ENCODE measurements around the gene SLC38A8.

Gene SLC38A8

GRCh38 chr16:84086341-84086740, 43.7 kb upstream of the SLC38A8 start:
- no peak for TF ChIP-seq CTCF (IDR thresholded peaks at IDR 0.05; ENCODE audit: control insufficient read depth, insufficient read depth, low read depth, low read length, missing control alignments)
- DNase-seq (ENCODE audit: low read depth): no peak
- no peak overlapping the region for H3K4me3 ChIP-seq (ENCODE audit: control insufficient read depth, low read depth, low read length)

DNA sequence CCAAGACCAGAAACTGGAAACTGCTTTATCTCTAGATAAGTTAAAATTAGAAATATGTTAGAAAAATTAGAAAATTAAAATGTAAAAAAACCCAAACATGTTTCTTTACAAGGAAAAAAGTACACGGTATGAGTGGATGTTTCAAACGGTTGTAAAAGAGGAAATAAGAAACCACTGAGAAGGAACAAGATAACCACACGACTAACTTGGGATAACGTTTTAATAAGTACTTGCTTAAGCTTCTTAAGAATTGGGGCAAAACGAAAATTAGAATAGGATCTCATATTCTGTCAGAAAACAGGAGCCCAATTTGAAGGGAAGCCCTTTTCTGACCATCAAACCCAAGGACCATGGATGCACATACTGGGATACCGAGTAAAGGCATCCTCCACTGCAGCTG, 43.2 kb upstream of the SLC38A8 start:
- DNase-seq (ENCODE audit: low read depth): no peak
- TF ChIP-seq CTCF (IDR thresholded peaks at IDR 0.05; ENCODE audit: control insufficient read depth, insufficient read depth, low read depth, low read length, missing control alignments): no peak

GRCh38 chr16:84085271-84085667, 42.7 kb upstream of the SLC38A8 start:
- no peak for TF ChIP-seq CTCF (IDR thresholded peaks at IDR 0.05; ENCODE audit: control insufficient read depth, insufficient read depth, low read depth, low read length, missing control alignments)
- no peak overlapping the region for H3K4me3 ChIP-seq (ENCODE audit: control insufficient read depth, low read depth, low read length)
- no peak for DNase-seq (ENCODE audit: low read depth)

More for the DNA sequence above, 43.2 kb upstream of the SLC38A8 start:
- H3K4me3 ChIP-seq (ENCODE audit: control insufficient read depth, low read depth, low read length): no peak overlapping the region

DNA sequence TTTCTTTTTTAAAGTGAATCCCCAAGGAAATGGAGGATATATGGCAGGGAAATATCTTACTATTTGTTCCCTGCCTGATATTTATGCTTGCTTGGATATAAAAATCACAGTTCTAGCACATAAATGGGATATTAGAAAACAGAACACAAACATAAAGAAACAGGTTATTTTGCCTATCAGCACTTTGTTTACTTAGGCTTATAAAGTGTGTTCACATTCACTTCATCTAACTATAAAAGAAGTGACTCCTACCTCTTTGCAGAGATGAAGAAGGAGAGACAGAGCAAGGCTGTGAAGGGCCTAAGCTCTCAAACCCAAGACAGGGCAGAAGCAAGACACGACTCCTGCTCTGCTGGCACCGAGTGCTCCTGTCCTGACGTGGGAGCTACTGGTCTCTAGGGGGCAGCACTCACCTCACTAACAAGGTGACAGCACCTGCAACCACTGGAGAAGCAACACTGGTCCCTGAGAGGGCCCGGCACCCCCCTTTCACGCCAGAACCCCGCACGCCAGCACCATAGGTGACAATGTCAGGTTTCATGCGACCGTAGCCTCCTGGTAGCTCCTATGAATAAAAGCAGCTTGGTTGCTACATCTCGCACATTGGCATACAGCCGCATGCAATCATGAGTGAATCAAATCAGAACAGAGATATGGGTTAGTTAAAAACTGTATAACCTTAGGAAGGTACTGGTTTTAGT, 42.1 kb upstream of the SLC38A8 start:
- DNase-seq (ENCODE audit: low read depth): no peak
- TF ChIP-seq CTCF (IDR thresholded peaks at IDR 0.05; ENCODE audit: control insufficient read depth, insufficient read depth, low read depth, low read length, missing control alignments): peak; percentile 83

GRCh38 chr16:84082835-84083569, 40.4 kb upstream of the SLC38A8 start:
- no peak for DNase-seq (ENCODE audit: low read depth)
- H3K4me3 ChIP-seq (ENCODE audit: control insufficient read depth, low read depth, low read length): no peak overlapping the region
- TF ChIP-seq CTCF (IDR thresholded peaks at IDR 0.05; ENCODE audit: control insufficient read depth, insufficient read depth, low read depth, low read length, missing control alignments): no peak

More for the DNA sequence above, 42.1 kb upstream of the SLC38A8 start:
- H3K4me3 ChIP-seq (ENCODE audit: control insufficient read depth, low read depth, low read length): no peak overlapping the region

DNA sequence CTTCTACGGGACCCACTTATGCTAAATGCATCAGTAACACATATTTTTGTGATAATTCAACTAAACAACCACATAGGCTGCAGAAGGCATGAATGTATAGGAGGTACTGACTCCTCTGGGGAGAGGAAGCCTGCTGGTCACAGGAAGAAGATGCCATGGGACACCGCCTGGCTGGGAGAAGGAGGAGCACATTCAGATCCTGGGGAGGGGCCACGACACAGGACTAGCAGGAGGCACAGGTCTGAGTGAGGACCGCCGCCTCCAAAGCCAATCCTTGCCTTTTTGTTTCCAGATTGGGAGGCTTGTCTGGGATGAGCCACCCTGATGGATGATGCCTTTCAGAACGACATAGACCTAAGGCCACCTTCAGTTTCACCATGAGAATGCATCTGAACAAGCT, 39.5 kb upstream of the SLC38A8 start:
- no peak for DNase-seq (ENCODE audit: low read depth)
- no peak overlapping the region for H3K4me3 ChIP-seq (ENCODE audit: control insufficient read depth, low read depth, low read length)
- no peak for TF ChIP-seq CTCF (IDR thresholded peaks at IDR 0.05; ENCODE audit: control insufficient read depth, insufficient read depth, low read depth, low read length, missing control alignments)
